ENCODE data around the gene PTPN3. TPM values are rescaled to one million over a fixed set of nuclear protein-coding genes. Genes with fewer than 3 reads are reported as not detected.
"Not testable (repeated sequence)": the region's sequence is repeated elsewhere in the genome, so short reads cannot be mapped to it uniquely, and the experiment has no call there.

Gene PTPN3
- total RNA-seq, 1 donor from 2014 or later = 5.9 TPM

GRCh38 chr9:109346904-109347303 lies 151.2 kb downstream of the PTPN3 start:
- DNase-seq = no peak

GRCh38 chr9:109344866-109345265 lies 153.2 kb downstream of the PTPN3 start:
- DNase-seq = no peak

DNA sequence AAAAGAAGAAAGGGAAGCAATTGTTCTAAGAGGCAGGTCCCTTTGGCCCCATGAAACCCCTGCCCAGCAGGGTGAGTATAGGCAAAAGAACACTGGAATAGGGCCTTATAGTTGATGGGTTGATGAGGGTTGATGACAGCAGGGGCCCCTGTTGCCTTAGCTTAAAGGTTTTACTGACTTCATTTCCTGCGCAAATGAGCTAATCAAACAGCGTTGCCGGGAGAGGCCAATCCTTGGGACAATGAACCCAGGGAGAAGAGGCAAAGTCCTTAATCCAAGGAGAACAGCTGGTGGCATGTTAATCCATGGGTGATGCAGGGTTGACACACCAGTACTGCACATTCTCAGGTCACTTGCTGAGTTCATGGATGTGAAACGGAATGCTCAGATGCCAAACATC lies 155.2 kb downstream of the PTPN3 start:
- DNase-seq = no peak

DNA sequence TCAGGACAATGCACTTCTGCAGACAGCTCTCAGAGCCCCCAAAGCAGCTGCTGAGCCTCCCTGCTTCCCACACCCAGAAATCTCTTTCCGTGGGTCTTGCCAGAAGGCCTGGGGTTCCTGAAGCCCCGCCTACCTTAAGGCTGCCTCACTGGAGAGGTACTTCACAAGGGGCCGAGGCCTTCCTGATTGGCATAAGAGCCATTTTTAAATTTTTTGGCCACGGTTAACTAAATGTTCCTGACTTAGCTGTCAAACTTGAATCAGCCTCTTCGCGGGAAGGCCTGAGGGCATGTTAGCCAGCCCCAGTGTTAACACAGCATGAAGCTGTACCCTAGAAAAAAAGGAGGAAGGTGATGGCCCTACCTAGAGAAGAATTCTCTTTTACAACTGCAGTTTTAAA lies 156.5 kb downstream of the PTPN3 start:
- DNase-seq = peak; percentile 58

- DNase-seq = not testable (repeated sequence)
Observed at GRCh38 chr9:109340979-109341378, 157.1 kb downstream of the PTPN3 start.

GRCh38 chr9:109336409-109336808 lies 161.7 kb downstream of the PTPN3 start:
- DNase-seq = no peak

DNA sequence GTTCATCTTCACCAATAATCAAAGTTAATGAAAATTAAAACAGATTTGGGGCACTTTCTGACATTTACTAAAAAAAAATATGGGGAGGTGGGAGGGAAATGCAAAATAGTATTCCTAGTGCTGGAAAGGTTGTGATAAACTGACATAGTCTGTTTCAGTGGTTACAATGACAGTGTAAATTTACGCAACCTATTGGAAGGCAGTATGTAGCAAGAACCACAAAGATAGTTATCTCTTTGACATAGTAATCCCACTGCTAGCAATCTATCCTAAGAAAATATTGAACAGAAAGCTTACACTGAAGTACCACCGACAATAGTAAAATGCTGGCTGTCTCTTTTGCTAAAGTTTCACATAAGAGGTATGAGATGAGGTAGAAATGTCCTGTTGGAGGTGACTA lies 162.2 kb downstream of the PTPN3 start:
- DNase-seq = no peak

DNA sequence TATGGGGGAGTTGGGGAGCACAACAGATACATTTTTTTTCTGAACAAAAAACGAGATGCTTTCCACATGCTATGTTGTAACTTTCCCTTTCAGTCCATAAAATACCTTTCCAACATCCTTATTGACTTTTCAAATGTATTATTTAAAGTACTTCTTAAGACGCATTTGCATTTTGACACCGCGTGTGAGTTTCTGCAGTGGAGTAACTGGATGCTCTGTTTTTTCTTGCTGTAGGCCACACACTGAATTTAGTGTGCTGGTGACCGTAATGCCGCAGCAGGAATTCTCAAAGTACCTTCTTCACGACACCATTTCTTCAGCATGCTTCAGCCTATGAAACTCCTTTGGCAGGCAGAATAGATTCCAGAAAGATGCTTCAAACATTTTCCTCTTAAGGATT lies 163.0 kb downstream of the PTPN3 start:
- DNase-seq = no peak

- no peak for DNase-seq
Observed at GRCh38 chr9:109331353-109331752, 166.8 kb downstream of the PTPN3 start.

- DNase-seq = no peak
Observed at GRCh38 chr9:109329638-109330258, 168.4 kb downstream of the PTPN3 start.

- DNase-seq = peak; percentile 74
Observed at GRCh38 chr9:109328978-109329637, 169.0 kb downstream of the PTPN3 start.

Small RNAs within 50 kb of the gene (small RNA-seq; reads per million reads assigned to genes)
- 0.06 reads per million for gene MIR3927 (ENCODE audit: low replicate concordance)

Other genes with a start within 250 kb of the PTPN3 start
- gene EPB41L4B, start 177.2 kb downstream of the PTPN3 start, total RNA-seq = 5.8 TPM

Measured in tongue (tissue), 3 donors.